K562 (cell line): ENCODE data around the gene SPIRE1. TPM values are rescaled to one million over a fixed set of nuclear protein-coding genes. Genes with fewer than 3 reads are reported as not detected.

ENCODE experiments used
- CSDE1 ChIP-seq, 2 experiments: fragments of 450-650 bp; IDR thresholded peaks; 2 replicates each; pipeline ENCODE4 v1.6.1; 2016; ENCODE audit warnings: mild to moderate bottlenecking in 1 of 2
- FOXK1 ChIP-seq: sonication (generic); formaldehyde crosslinking; IDR thresholded peaks from 2 replicates; pipeline ENCODE4 v1.8.0; 2022; ENCODE audit warnings: missing genetic modification reagents, mild to moderate bottlenecking, borderline replicate concordance
- HEY1 ChIP-seq: fragments of 250-450 bp; sonication (Bioruptor Pico); IDR thresholded peaks from 2 replicates; pipeline ENCODE4 v1.5.0; 2020; ENCODE audit warnings: mild to moderate bottlenecking, moderate library complexity, borderline replicate concordance
- MGA ChIP-seq: fragments of 450-650 bp; IDR thresholded peaks from 2 replicates; pipeline ENCODE4 v1.6.1; 2016; ENCODE audit warnings: mild to moderate bottlenecking, moderate library complexity
- SREBF2 ChIP-seq: sonication (generic); formaldehyde crosslinking; IDR thresholded peaks from 2 replicates; pipeline ENCODE4 v1.4.0; 2020; ENCODE audit warnings: mild to moderate bottlenecking, missing genetic modification reagents
- ZBTB33 ChIP-seq: sonication (generic); formaldehyde crosslinking; IDR thresholded peaks from 2 replicates; pipeline ENCODE4 v1.8.1; 2023; ENCODE audit warnings: mild to moderate bottlenecking, missing genetic modification reagents
- ZFP36 ChIP-seq: fragments of 150-350 bp; IDR thresholded peaks from 2 replicates; pipeline ENCODE4 v1.6.1; 2018; ENCODE audit warnings: low read length, low read depth; ENCODE audit not compliant: partially characterized antibody
- ZNF277 ChIP-seq: fragments of 250-450 bp; sonication (Bioruptor Pico); IDR thresholded peaks from 2 replicates; pipeline ENCODE4 v1.8.0; 2022; ENCODE audit warnings: inconsistent platforms, mild to moderate bottlenecking, moderate library complexity, borderline replicate concordance
- polyA plus RNA-seq, 8 experiments: library from polyadenylated mRNA; depleted of rRNA in 4 of 8; stranded (reverse) in 5 of 8; unstranded in 3 of 8; fragments of >200 nt; fragmentation: Nextera tagmentation in 2 of 8; fragmentation: Illumina TruSeq in 1 of 8; extraction: Ambion mirVana in 2 of 8; extraction: Trizol in 1 of 8; gene quantifications; 2 replicates each; pipeline versions ENCODE4 v1.2.1 to v1.2.3, GENCODE V29; 2011 to 2014; ENCODE audit warnings: inconsistent platforms in 1 of 8, missing spikeins in 1 of 8
- total RNA-seq, 7 experiments: library from RNA; depleted of rRNA in 6 of 7; stranded (reverse); fragments of >200 nt in 6 of 7; fragmentation: Illumina TruSeq in 2 of 7; extraction: Trizol in 2 of 7; gene quantifications; 2 replicates each; pipeline versions ENCODE4 v1.2.1 to v1.2.3, GENCODE V29; 2011 to 2021; ENCODE audit warnings: low replicate concordance in 1 of 7
- TF ChIP-seq, protein P1 (sequence below): fragments of 450-650 bp; IDR thresholded peaks from 2 replicates; pipeline ENCODE4 v1.6.1; 2017; ENCODE audit warnings: antibody characterized with exemption, mild to moderate bottlenecking

SPIRE1 gene
- total and polyA plus RNA-seq, 9 of the 15 experiments (the other 6 are each of a cell fraction or from before 2014, with no cell fraction given): 2.9 to 14.0 (median 10.2) TPM

DNA sequence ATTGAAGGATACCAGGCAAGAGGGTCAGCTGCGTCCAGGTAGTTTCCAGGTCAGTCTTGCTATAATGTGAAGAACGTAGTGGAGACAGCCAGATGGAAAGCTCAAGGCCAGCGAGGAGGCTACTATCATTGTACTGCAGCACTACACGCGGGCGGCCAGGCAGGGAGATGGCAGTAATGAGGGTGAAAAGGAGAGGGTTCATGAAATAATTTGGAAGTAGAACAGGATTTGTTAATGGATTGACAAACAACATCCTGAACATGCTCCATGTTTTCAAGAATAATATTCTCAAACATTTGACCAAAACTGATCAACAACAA is 17.1 kb downstream of the SPIRE1 start (continued):
- TF ChIP-seq MGA (peak; percentile 43; the same call in 1 of the 2 replicates), HEY1 (CRISPR knock-in tag) (no peak), SREBF2 (CRISPR knock-in tag) (no peak), ZBTB33 (CRISPR knock-in tag) (no peak), ZFP36 (no peak), CSDE1 (IDR thresholded peaks at IDR 0.05) (no peak), FOXK1 (CRISPR knock-in tag) (no peak), ZNF277 (no peak)
- TF ChIP-seq, protein P1, sequence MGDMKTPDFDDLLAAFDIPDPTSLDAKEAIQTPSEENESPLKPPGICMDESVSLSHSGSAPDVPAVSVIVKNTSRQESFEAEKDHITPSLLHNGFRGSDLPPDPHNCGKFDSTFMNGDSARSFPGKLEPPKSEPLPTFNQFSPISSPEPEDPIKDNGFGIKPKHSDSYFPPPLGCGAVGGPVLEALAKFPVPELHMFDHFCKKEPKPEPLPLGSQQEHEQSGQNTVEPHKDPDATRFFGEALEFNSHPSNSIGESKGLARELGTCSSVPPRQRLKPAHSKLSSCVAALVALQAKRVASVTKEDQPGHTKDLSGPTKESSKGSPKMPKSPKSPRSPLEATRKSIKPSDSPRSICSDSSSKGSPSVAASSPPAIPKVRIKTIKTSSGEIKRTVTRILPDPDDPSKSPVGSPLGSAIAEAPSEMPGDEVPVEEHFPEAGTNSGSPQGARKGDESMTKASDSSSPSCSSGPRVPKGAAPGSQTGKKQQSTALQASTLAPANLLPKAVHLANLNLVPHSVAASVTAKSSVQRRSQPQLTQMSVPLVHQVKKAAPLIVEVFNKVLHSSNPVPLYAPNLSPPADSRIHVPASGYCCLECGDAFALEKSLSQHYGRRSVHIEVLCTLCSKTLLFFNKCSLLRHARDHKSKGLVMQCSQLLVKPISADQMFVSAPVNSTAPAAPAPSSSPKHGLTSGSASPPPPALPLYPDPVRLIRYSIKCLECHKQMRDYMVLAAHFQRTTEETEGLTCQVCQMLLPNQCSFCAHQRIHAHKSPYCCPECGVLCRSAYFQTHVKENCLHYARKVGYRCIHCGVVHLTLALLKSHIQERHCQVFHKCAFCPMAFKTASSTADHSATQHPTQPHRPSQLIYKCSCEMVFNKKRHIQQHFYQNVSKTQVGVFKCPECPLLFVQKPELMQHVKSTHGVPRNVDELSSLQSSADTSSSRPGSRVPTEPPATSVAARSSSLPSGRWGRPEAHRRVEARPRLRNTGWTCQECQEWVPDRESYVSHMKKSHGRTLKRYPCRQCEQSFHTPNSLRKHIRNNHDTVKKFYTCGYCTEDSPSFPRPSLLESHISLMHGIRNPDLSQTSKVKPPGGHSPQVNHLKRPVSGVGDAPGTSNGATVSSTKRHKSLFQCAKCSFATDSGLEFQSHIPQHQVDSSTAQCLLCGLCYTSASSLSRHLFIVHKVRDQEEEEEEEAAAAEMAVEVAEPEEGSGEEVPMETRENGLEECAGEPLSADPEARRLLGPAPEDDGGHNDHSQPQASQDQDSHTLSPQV: 0 out of 2 replicates have a peak, but pooled peaks have one; percentile 48
